Astrocyte (in vitro differentiated cells and primary cell): Measurements from ENCODE around the gene SERHL2.
"Not testable (repeated sequence)": the region's sequence is repeated elsewhere in the genome, so short reads cannot be mapped to it uniquely, and the experiment has no call there.

Experiments used
- CTCF ChIP-seq: IDR thresholded peaks from 2 replicates; pipeline ENCODE4 v1.5.1; 2011; ENCODE audit warnings: low read depth, mild to moderate bottlenecking, inconsistent platforms, low read length, moderate library complexity; ENCODE audit not compliant: insufficient read depth
- EZH2 ChIP-seq: IDR thresholded peaks from 2 replicates; pipeline ENCODE4 v1.6.1; 2012; ENCODE audit warnings: mild to moderate bottlenecking, low read length, inconsistent platforms; ENCODE audit not compliant: insufficient read depth

GRCh38 chr22:42575996-42576574 lies 22.3 kb downstream of the SERHL2 start:
- not testable (repeated sequence) for TF ChIP-seq CTCF, EZH2
